Liver (tissue), 9 donors: ENCODE measurements around the gene KLHL33. TPM values are rescaled to one million over a fixed set of nuclear protein-coding genes. Genes with fewer than 3 reads are reported as not detected.

Experiments used
- DNase-seq: peaks from one replicate; pipeline ENCODE4 v3.0.0-alpha.2; 2017; ENCODE audit warnings: low spot score
- H3K27ac ChIP-seq, 2 donors: one replicate each; pipeline ENCODE4 v1.7.0; 2013; ENCODE audit warnings: inconsistent platforms in 2 of 2, low read length in 2 of 2, control low read depth in 1 of 2, low read depth in 1 of 2, mild to moderate bottlenecking in 1 of 2
- H3K27me3 ChIP-seq, 4 donors: one replicate each; pipeline versions ENCODE4 v1.6.1 to v1.7.0; 2013; ENCODE audit warnings: low read length in 3 of 4, inconsistent platforms in 1 of 4, mild to moderate bottlenecking in 1 of 4, moderate library complexity in 1 of 4; ENCODE audit not compliant: control insufficient read depth in 4 of 4, insufficient read depth in 4 of 4
- H3K36me3 ChIP-seq, 4 donors: one replicate each; pipeline versions ENCODE4 v1.6.1 to v1.7.0; 2013; ENCODE audit warnings: low read length in 3 of 4, mild to moderate bottlenecking in 3 of 4, low read depth in 1 of 4, moderate library complexity in 1 of 4; ENCODE audit not compliant: control insufficient read depth in 4 of 4, insufficient read depth in 3 of 4
- H3K4me1 ChIP-seq, 4 donors: one replicate each; pipeline versions ENCODE4 v1.6.1 to v1.7.0; 2013; ENCODE audit warnings: low read length in 3 of 4, mild to moderate bottlenecking in 3 of 4, moderate library complexity in 1 of 4; ENCODE audit not compliant: control insufficient read depth in 4 of 4, insufficient read depth in 4 of 4
- H3K4me3 ChIP-seq, 3 donors: one replicate each; pipeline versions ENCODE4 v1.6.1 to v1.7.0; 2013; ENCODE audit warnings: low read length in 3 of 3, control low read depth in 1 of 3, low read depth in 1 of 3, mild to moderate bottlenecking in 1 of 3
- H3K9ac ChIP-seq, 2 donors: one replicate each; pipeline ENCODE4 v1.7.0; 2013; ENCODE audit warnings: low read length in 2 of 2, mild to moderate bottlenecking in 2 of 2, moderate library complexity in 2 of 2, control low read depth in 1 of 2, low read depth in 1 of 2
- H3K9me3 ChIP-seq, 4 donors: one replicate each; pipeline versions ENCODE4 v1.6.1 to v1.7.0; 2013; ENCODE audit warnings: low read length in 3 of 4; ENCODE audit not compliant: control insufficient read depth in 4 of 4
- EGR1 ChIP-seq, 2 donors: IDR thresholded peaks; 2 replicates each; pipeline ENCODE4 v1.6.1; 2016 to 2018; ENCODE audit warnings: antibody characterized with exemption in 2 of 2, low read depth in 2 of 2
- FOXA2 ChIP-seq: IDR thresholded peaks from 2 replicates; pipeline ENCODE4 v1.6.1; 2016; ENCODE audit warnings: antibody characterized with exemption
- HNF4G ChIP-seq: IDR thresholded peaks from 2 replicates; pipeline ENCODE4 v1.6.1; 2016; ENCODE audit warnings: antibody characterized with exemption
- JUND ChIP-seq, 2 donors: IDR thresholded peaks; 2 replicates each; pipeline ENCODE4 v1.6.1; 2016; ENCODE audit warnings: antibody characterized with exemption in 2 of 2
- NR2F2 ChIP-seq: IDR thresholded peaks from 2 replicates; pipeline ENCODE4 v1.6.1; 2016; ENCODE audit warnings: antibody characterized with exemption
- RAD21 ChIP-seq, 2 donors: IDR thresholded peaks; 2 replicates each; pipeline ENCODE4 v1.6.1; 2016; ENCODE audit warnings: antibody characterized with exemption in 2 of 2, mild to moderate bottlenecking in 2 of 2
- SP1 ChIP-seq: IDR thresholded peaks from 2 replicates; pipeline ENCODE4 v1.6.1; 2018; ENCODE audit warnings: antibody characterized with exemption, mild to moderate bottlenecking
- TAF1 ChIP-seq: conservative IDR thresholded peaks from 2 replicates; pipeline ENCODE4 v1.6.1; 2016; ENCODE audit warnings: antibody characterized with exemption, mild to moderate bottlenecking
- YY1 ChIP-seq: IDR thresholded peaks from 2 replicates; pipeline ENCODE4 v1.6.1; 2016; ENCODE audit warnings: antibody characterized with exemption, mild to moderate bottlenecking
- WGBS: extraction: QIAGEN DNeasy Blood & Tissue Kit; methylation state at CpG from one replicate; pipeline ENCODE4 v1.1.7; 2013; 5-methylcytosine and 5-hydroxymethylcytosine counted together
- polyA plus RNA-seq, 2 donors: library from polyadenylated mRNA; stranded (reverse) in 1 of 2; unstranded in 1 of 2; fragments of 200-250 nt in 1 of 2; fragments of >200 nt in 1 of 2; fragmentation: Nextera tagmentation in 1 of 2; extraction: Ambion mirVana in 1 of 2; gene quantifications; one replicate each; pipeline versions ENCODE4 v1.2.1 to v1.2.3, GENCODE V29; 2013 to 2015
- total RNA-seq, 2 donors: library from RNA; depleted of rRNA; stranded (reverse); fragments of >200 nt; gene quantifications; one replicate each; pipeline ENCODE4 v1.2.3, GENCODE V29; 2014
- TF ChIP-seq, protein P1 (sequence below): IDR thresholded peaks from 2 replicates; pipeline ENCODE4 v1.6.1; 2016; ENCODE audit warnings: antibody characterized with exemption
- TF ChIP-seq, protein P2 (sequence below): fragments of 150-350 bp; IDR thresholded peaks from 2 replicates; pipeline ENCODE4 v1.5.1; 2017; ENCODE audit warnings: improper control_type of control experiment, low read depth, low read length; ENCODE audit not compliant: missing input control
- TF ChIP-seq, protein P3 (sequence below): IDR thresholded peaks from 2 replicates; pipeline ENCODE4 v1.6.1; 2016; ENCODE audit warnings: antibody characterized with exemption
- TF ChIP-seq, protein P4 (sequence below): IDR thresholded peaks from 2 replicates; pipeline ENCODE4 v1.6.1; 2016; ENCODE audit warnings: antibody characterized with exemption
- TF ChIP-seq, protein P5 (sequence below): IDR thresholded peaks from 2 replicates; pipeline ENCODE4 v1.6.1; 2016; ENCODE audit warnings: antibody characterized with exemption, mild to moderate bottlenecking
- donor health status: healthy.
- donor health status: healthy.
- donor health status: healthy.
- donor health status: healthy.
- donor health status: healthy.

The KLHL33 gene
- total and polyA plus RNA-seq, 4 donors = 0.06 to 0.23 (median 0.15) TPM

GRCh38 chr14:20458031-20458789 lies 22.2 kb upstream of the KLHL33 start:
- TF ChIP-seq JUND (IDR thresholded peaks at IDR 0.05) (no peak), SP1 (no peak)
- Histone ChIP-seq H3K27ac (no peak overlapping the region), H3K36me3 (peaks cover 7 to 29% (median 26%) of the 10 kb centered on the region in 4 donors), H3K9ac (no peak overlapping the region), H3K9me3 (no peaks in the 10 kb centered on the region), H3K27me3 (no peaks in the 10 kb centered on the region), H3K4me1 (peaks cover 4 to 37% (median 28%) of the 10 kb centered on the region in 4 donors), H3K4me3 (no peak overlapping the region)
- WGBS = 75% methylated on average over 8 of the region's 8 CpGs
- no peak for DNase-seq

- WGBS = 86% methylated on average over 13 of the region's 13 CpGs
- H3K27me3 ChIP-seq = no peaks in the 10 kb centered on the region
- H3K36me3 ChIP-seq = peaks cover 7 to 33% (median 29%) of the 10 kb centered on the region in 4 donors
- no peak overlapping the region for H3K27ac ChIP-seq
- H3K4me3 ChIP-seq = no peak overlapping the region
- TF ChIP-seq SP1 (no peak), YY1 (no peak), RAD21 (IDR thresholded peaks at IDR 0.05) (no peak), EGR1 (IDR thresholded peaks at IDR 0.05; ENCODE audit: low read depth in 2 of 2) (no peak)
- TF ChIP-seq, protein P1, sequence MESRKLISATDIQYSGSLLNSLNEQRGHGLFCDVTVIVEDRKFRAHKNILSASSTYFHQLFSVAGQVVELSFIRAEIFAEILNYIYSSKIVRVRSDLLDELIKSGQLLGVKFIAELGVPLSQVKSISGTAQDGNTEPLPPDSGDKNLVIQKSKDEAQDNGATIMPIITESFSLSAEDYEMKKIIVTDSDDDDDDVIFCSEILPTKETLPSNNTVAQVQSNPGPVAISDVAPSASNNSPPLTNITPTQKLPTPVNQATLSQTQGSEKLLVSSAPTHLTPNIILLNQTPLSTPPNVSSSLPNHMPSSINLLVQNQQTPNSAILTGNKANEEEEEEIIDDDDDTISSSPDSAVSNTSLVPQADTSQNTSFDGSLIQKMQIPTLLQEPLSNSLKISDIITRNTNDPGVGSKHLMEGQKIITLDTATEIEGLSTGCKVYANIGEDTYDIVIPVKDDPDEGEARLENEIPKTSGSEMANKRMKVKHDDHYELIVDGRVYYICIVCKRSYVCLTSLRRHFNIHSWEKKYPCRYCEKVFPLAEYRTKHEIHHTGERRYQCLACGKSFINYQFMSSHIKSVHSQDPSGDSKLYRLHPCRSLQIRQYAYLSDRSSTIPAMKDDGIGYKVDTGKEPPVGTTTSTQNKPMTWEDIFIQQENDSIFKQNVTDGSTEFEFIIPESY = no peak
- TF ChIP-seq, protein P2, sequence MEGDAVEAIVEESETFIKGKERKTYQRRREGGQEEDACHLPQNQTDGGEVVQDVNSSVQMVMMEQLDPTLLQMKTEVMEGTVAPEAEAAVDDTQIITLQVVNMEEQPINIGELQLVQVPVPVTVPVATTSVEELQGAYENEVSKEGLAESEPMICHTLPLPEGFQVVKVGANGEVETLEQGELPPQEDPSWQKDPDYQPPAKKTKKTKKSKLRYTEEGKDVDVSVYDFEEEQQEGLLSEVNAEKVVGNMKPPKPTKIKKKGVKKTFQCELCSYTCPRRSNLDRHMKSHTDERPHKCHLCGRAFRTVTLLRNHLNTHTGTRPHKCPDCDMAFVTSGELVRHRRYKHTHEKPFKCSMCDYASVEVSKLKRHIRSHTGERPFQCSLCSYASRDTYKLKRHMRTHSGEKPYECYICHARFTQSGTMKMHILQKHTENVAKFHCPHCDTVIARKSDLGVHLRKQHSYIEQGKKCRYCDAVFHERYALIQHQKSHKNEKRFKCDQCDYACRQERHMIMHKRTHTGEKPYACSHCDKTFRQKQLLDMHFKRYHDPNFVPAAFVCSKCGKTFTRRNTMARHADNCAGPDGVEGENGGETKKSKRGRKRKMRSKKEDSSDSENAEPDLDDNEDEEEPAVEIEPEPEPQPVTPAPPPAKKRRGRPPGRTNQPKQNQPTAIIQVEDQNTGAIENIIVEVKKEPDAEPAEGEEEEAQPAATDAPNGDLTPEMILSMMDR = no peak
- TF ChIP-seq, protein P3, sequence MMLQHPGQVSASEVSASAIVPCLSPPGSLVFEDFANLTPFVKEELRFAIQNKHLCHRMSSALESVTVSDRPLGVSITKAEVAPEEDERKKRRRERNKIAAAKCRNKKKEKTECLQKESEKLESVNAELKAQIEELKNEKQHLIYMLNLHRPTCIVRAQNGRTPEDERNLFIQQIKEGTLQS = no peak
- no peak overlapping the region for H3K9ac ChIP-seq
- H3K4me1 ChIP-seq = peaks cover 4 to 36% (median 26%) of the 10 kb centered on the region in 4 donors
- no peak for DNase-seq
- H3K9me3 ChIP-seq = no peaks in the 10 kb centered on the region
Observed at GRCh38 chr14:20456971-20457370, 21.0 kb upstream of the KLHL33 start.

DNA sequence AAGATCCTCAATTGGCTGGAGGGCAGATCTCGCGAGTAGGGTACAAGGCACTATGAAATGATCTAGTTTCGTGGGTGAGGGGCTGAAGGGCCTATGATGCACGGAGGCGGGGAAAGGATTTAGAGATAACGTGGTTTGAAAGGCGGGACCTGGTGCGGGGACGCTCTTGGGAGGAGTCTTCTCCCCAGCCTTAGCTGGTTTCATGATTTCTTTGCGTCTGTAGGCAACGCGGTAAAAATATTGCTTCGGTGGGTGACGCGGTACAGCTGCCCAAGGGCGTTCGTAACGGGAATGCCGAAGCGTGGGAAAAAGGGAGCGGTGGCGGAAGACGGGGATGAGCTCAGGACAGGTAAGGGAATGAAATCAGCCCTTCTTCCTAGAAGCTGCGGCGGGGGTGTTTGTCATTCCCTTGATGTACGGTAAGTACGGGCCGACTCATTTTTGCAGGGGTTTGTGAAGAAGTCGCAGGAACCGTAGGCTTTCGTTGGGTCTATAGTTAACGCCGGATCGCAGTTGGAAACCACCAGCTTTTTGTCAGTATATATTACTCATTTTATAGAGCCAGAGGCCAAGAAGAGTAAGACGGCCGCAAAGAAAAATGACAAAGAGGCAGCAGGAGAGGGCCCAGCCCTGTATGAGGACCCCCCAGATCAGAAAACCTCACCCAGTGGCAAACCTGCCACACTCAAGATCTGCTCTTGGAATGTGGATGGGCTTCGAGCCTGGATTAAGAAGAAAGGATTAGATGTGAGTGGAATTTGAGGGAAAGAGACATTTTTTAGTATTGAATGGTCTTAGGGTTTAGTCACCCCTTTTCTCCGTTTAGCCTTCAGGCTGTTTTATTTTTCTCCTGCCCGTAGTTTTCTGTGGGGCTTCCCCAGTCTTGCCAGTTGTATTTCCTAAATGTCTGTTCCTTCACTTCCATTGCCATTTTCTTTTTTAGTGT lies 19.7 kb upstream of the KLHL33 start:
- peaks cover 4 to 33% (median 22%) of the 10 kb centered on the region in 4 donors for H3K4me1 ChIP-seq
- peaks cover 7 to 37% (median 31%) of the 10 kb centered on the region in 4 donors for H3K36me3 ChIP-seq
- H3K27ac ChIP-seq = peak overlapping the region; percentile 61 to 87
- DNase-seq = no peak
- H3K4me3 ChIP-seq = peak overlapping the region; percentile 82 to 87 (median 83)
- no peaks in the 10 kb centered on the region for H3K27me3 ChIP-seq
- peak overlapping the region; percentile 71 to 83 for H3K9ac ChIP-seq
- 2% methylated on average over 39 of the region's 39 CpGs for WGBS
- no peaks in the 10 kb centered on the region for H3K9me3 ChIP-seq
- TF ChIP-seq JUND (IDR thresholded peaks at IDR 0.05) = no peak
- TF ChIP-seq, protein P4, sequence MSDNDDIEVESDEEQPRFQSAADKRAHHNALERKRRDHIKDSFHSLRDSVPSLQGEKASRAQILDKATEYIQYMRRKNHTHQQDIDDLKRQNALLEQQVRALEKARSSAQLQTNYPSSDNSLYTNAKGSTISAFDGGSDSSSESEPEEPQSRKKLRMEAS = no peak
- no peak for TF ChIP-seq HNF4G
- TF ChIP-seq YY1 = no peak
- no peak for TF ChIP-seq TAF1
- no peak for TF ChIP-seq NR2F2
- TF ChIP-seq, protein P5, sequence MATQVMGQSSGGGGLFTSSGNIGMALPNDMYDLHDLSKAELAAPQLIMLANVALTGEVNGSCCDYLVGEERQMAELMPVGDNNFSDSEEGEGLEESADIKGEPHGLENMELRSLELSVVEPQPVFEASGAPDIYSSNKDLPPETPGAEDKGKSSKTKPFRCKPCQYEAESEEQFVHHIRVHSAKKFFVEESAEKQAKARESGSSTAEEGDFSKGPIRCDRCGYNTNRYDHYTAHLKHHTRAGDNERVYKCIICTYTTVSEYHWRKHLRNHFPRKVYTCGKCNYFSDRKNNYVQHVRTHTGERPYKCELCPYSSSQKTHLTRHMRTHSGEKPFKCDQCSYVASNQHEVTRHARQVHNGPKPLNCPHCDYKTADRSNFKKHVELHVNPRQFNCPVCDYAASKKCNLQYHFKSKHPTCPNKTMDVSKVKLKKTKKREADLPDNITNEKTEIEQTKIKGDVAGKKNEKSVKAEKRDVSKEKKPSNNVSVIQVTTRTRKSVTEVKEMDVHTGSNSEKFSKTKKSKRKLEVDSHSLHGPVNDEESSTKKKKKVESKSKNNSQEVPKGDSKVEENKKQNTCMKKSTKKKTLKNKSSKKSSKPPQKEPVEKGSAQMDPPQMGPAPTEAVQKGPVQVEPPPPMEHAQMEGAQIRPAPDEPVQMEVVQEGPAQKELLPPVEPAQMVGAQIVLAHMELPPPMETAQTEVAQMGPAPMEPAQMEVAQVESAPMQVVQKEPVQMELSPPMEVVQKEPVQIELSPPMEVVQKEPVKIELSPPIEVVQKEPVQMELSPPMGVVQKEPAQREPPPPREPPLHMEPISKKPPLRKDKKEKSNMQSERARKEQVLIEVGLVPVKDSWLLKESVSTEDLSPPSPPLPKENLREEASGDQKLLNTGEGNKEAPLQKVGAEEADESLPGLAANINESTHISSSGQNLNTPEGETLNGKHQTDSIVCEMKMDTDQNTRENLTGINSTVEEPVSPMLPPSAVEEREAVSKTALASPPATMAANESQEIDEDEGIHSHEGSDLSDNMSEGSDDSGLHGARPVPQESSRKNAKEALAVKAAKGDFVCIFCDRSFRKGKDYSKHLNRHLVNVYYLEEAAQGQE = no peak
- TF ChIP-seq RAD21 (IDR thresholded peaks at IDR 0.05) = no peak
- TF ChIP-seq SP1 = no peak
- TF ChIP-seq, protein P1 = no peak
- no peak for TF ChIP-seq FOXA2
